C4-2B (cell line): ENCODE data around the gene CDK17.

Experiments
- CTCF ChIP-seq: fragments of 450-650 bp; conservative IDR thresholded peaks from 2 replicates; pipeline ENCODE4 v1.5.1; 2017; ENCODE audit warnings: mild to moderate bottlenecking
- ZFX ChIP-seq: fragments of 450-650 bp; IDR thresholded peaks from 2 replicates; pipeline ENCODE4 v1.6.1; 2017

GRCh38 chr12:96302687-96303310 is 97.4 kb downstream of the CDK17 start:
- TF ChIP-seq CTCF (no peak), ZFX (no peak)
